Measurements from ENCODE around the gene GPR89A.

Gene GPR89A

GRCh38 chr1:145719230-145720079 lies 111.7 kb downstream of the GPR89A start, which contains the start of gene CD160:
TSS of gene CD160 (plus strand) at chr1:145719499. CDS start at chr1:145728328, 8,829 bp downstream.
- no peak for DNase-seq
